K562 (cell line): ENCODE results near the gene NEDD4L. TPM values are rescaled to one million over a fixed set of nuclear protein-coding genes. Genes with fewer than 3 reads are reported as not detected.

ENCODE experiments used
- ATAC-seq: fragments of 200-7000 bp; cut with Tn5 transposase; 3 replicates; pipeline ENCODE4 v1.9.1; 2020; ENCODE audit warnings: moderate library complexity
- BruUV-seq: library from RNA; stranded (reverse); fragments of 400-500 nt; replicated peaks from 2 replicates; lab custom pipeline; 2021; lab: Mats Ljungman, UMichigan
- CTCF ChIA-PET: fragments of 300-600 bp; formaldehyde crosslinking; extraction: SDS; loops from one replicate; lab custom pipeline; 2021; ENCODE audit warnings: low intra/inter-chr PET ratio; lab: Yijun Ruan, JAX
- POLR2A ChIA-PET: fragments of 300-600, 350-650 bp; sonication (Branson Sonifier 250); formaldehyde crosslinking; extraction: SDS; loops from one replicate; lab custom pipeline; 2021; ENCODE audit warnings: antibody characterized with exemption, inconsistent platforms; lab: Yijun Ruan, JAX
- DNase-seq, 4 experiments: peaks; one replicate each; pipeline versions ENCODE4 v3.0.0 to v3.0.0-alpha.2; 2011 to 2018; ENCODE audit warnings: low spot score in 3 of 4, mixed read lengths in 3 of 4; ENCODE audit errors: extremely low read depth in 1 of 4
- FAIRE-seq: peaks from 2 replicates; lab custom pipeline; 2011; peaks lifted over from hg19 to GRCh38; lab: Jason Lieb, UNC
- H2AFZ ChIP-seq: 2 replicates; pipeline ENCODE4 v1.6.0; 2011; ENCODE audit warnings: low read depth, low read length, control low read depth, inconsistent platforms
- H3K27ac ChIP-seq: fragments of 200-600 bp; 3 replicates; pipeline ENCODE4 v1.8.0; 2011; ENCODE audit warnings: low read depth, mild to moderate bottlenecking, control low read depth, inconsistent platforms, low read length, moderate library complexity, mixed read lengths; ENCODE audit errors: extremely low read depth
- H3K27me3 ChIP-seq, 2 experiments: fragments of 300-600 bp in 1 of 2; 2 replicates in 1 of 2; 3 replicates in 1 of 2; pipeline versions ENCODE4 v1.6.0 to v1.8.0; 2011; ENCODE audit warnings: inconsistent platforms in 2 of 2, low read length in 2 of 2, mild to moderate bottlenecking in 1 of 2, mixed read lengths in 1 of 2, moderate library complexity in 1 of 2; ENCODE audit not compliant: control insufficient read depth in 2 of 2, insufficient read depth in 2 of 2
- H3K36me3 ChIP-seq: fragments of 300-600 bp; 3 replicates; pipeline ENCODE4 v1.8.0; 2011; ENCODE audit warnings: mild to moderate bottlenecking, low read length, inconsistent platforms; ENCODE audit not compliant: control insufficient read depth, insufficient read depth
- H3K4me1 ChIP-seq, 2 experiments: fragments of 200-600 bp in 1 of 2; replicated peaks in 1 of 2; 2 replicates in 1 of 2; 3 replicates in 1 of 2; pipeline versions ENCODE4 v1.5.1 to v1.8.0; 2011; ENCODE audit warnings: inconsistent platforms in 2 of 2, low read length in 2 of 2, mild to moderate bottlenecking in 1 of 2, mixed read lengths in 1 of 2, moderate library complexity in 1 of 2; ENCODE audit not compliant: control insufficient read depth in 2 of 2, insufficient read depth in 2 of 2
- H3K4me2 ChIP-seq: 2 replicates; pipeline ENCODE4 v1.6.1; 2011; ENCODE audit warnings: low read length, control low read depth, inconsistent platforms, mixed read lengths; ENCODE audit not compliant: insufficient read depth
- H3K4me3 ChIP-seq: fragments of 200-600 bp; sonication (generic), shearing (Covaris generic); 2 replicates; pipeline ENCODE4 v1.5.1; 2016; ENCODE audit warnings: control low read depth, inconsistent platforms
- H3K79me2 ChIP-seq: fragments of 200-600 bp; 3 replicates; pipeline ENCODE4 v1.8.0; 2011; ENCODE audit warnings: low read length, inconsistent platforms; ENCODE audit not compliant: control insufficient read depth, insufficient read depth
- H3K9ac ChIP-seq, 2 experiments: 2 replicates each; pipeline versions ENCODE4 v1.6.0 to v1.6.1; 2011; ENCODE audit warnings: low read depth in 2 of 2, low read length in 2 of 2, control low read depth in 1 of 2, inconsistent platforms in 1 of 2, mild to moderate bottlenecking in 1 of 2, mixed read lengths in 1 of 2; ENCODE audit not compliant: insufficient read depth in 1 of 2
- H3K9me1 ChIP-seq: one replicate; pipeline ENCODE4 v1.6.0; 2011; ENCODE audit warnings: inconsistent platforms, mild to moderate bottlenecking, low read length, moderate library complexity; ENCODE audit not compliant: control insufficient read depth, insufficient read depth
- H3K9me3 ChIP-seq: replicated peaks from 2 replicates; pipeline ENCODE4 v1.5.1; 2011; ENCODE audit warnings: low read depth, low read length, inconsistent platforms; ENCODE audit not compliant: control insufficient read depth, insufficient read depth
- H4K20me1 ChIP-seq: replicated peaks from 2 replicates; pipeline ENCODE4 v1.6.1; 2011; ENCODE audit warnings: low read length, inconsistent platforms, mixed read lengths; ENCODE audit not compliant: control insufficient read depth, insufficient read depth
- CEBPZ ChIP-seq: fragments of 150-350 bp; IDR thresholded peaks from 2 replicates; pipeline ENCODE4 v1.6.1; 2014; ENCODE audit warnings: low read depth, mild to moderate bottlenecking, low read length, borderline replicate concordance
- HOMEZ ChIP-seq: fragments of 250-450 bp; sonication (Bioruptor Pico); IDR thresholded peaks from 2 replicates; pipeline ENCODE4 v1.4.0; 2020; ENCODE audit warnings: mild to moderate bottlenecking, moderate library complexity
- IRF9 ChIP-seq: fragments of 450-650 bp; IDR thresholded peaks from 2 replicates; pipeline ENCODE4 v1.6.1; 2016; ENCODE audit warnings: missing biosample characterization, missing genetic modification characterization
- LEF1 ChIP-seq: fragments of 450-650 bp; IDR thresholded peaks from 2 replicates; pipeline ENCODE4 v1.6.1; 2016; ENCODE audit warnings: mild to moderate bottlenecking
- MXD1 ChIP-seq: fragments of 250-450 bp; sonication (Bioruptor Pico); IDR thresholded peaks from 2 replicates; pipeline ENCODE4 v1.8.0; 2021; ENCODE audit warnings: borderline replicate concordance, mild to moderate bottlenecking, moderate library complexity; ENCODE audit not compliant: poor library complexity, severe bottlenecking
- RNF219 ChIP-seq: fragments of 250-450 bp; sonication (Bioruptor Pico); IDR thresholded peaks from 2 replicates; pipeline ENCODE4 v1.5.0; 2022; ENCODE audit warnings: mild to moderate bottlenecking
- ZKSCAN8 ChIP-seq: fragments of 200-800 bp; sonication (Bioruptor generic); IDR thresholded peaks from 2 replicates; pipeline ENCODE4 v1.6.1; 2016; ENCODE audit warnings: missing genetic modification characterization, missing compliant biosample characterization
- ZNF75A ChIP-seq: fragments of 450-650 bp; formaldehyde crosslinking; IDR thresholded peaks from 2 replicates; pipeline ENCODE4 v1.4.0; 2020; ENCODE audit warnings: mild to moderate bottlenecking
- WGBS: fragments of 100-300 bp; shearing (Covaris generic); methylation state at CpG from one replicate; pipeline ENCODE4 v1.1.6; 2016; ENCODE audit warnings: low coverage, mixed read lengths; ENCODE audit not compliant: insufficient coverage; ENCODE audit errors: missing lambda C conversion rate; 5-methylcytosine and 5-hydroxymethylcytosine counted together
- in situ Hi-C: fragments of 300-500 bp; cut with MboI; formaldehyde crosslinking; loops from 4 replicates; pipeline ENCODE4 v1.15.0; 2018; ENCODE audit warnings: inconsistent platforms, mixed read lengths
- intact Hi-C: fragments of 100-400 bp; cut with micrococcal nuclease; formaldehyde crosslinking; loops from 2 replicates; pipeline ENCODE4 v1.14.2; 2022
- polyA plus RNA-seq, 8 experiments: library from polyadenylated mRNA; depleted of rRNA in 4 of 8; stranded (reverse) in 5 of 8; unstranded in 3 of 8; fragments of >200 nt; fragmentation: Nextera tagmentation in 2 of 8; fragmentation: Illumina TruSeq in 1 of 8; extraction: Ambion mirVana in 2 of 8; extraction: Trizol in 1 of 8; gene quantifications; 2 replicates each; pipeline versions ENCODE4 v1.2.1 to v1.2.3, GENCODE V29; 2011 to 2014; ENCODE audit warnings: inconsistent platforms in 1 of 8, missing spikeins in 1 of 8
- total RNA-seq, 7 experiments: library from RNA; depleted of rRNA in 6 of 7; stranded (reverse); fragments of >200 nt in 6 of 7; fragmentation: Illumina TruSeq in 2 of 7; extraction: Trizol in 2 of 7; gene quantifications; 2 replicates each; pipeline versions ENCODE4 v1.2.1 to v1.2.3, GENCODE V29; 2011 to 2021; ENCODE audit warnings: low replicate concordance in 1 of 7

The NEDD4L gene
- total and polyA plus RNA-seq, 9 of the 15 experiments (the other 6 are each of a cell fraction or from before 2014, with no cell fraction given), result 8.1 to 33.4 (median 19.9) TPM

- DNase-seq (peak in 2 of 4 experiments; percentile 10 to 13), ATAC-seq (no peak), FAIRE-seq (no peak)
- Histone ChIP-seq H3K27me3 (peaks cover 10 to 38% of the 10 kb centered on the region in 2 experiments; a peak in 4 of 5 replicates), H2AFZ (no peak overlapping the region), H3K27ac (no peak overlapping the region), H3K36me3 (no peaks in the 10 kb centered on the region), H3K4me1 (no peaks in the 10 kb centered on the region), H3K9me3 (no peaks in the 10 kb centered on the region), H3K4me2 (no peak overlapping the region), H3K9ac (no peak overlapping the region), H3K4me3 (no peak overlapping the region), H3K9me1 (no peaks in the 10 kb centered on the region), H3K79me2 (no peaks in the 10 kb centered on the region), H4K20me1 (no peaks in the 10 kb centered on the region)
- intact Hi-C loops, result no loop called here
- POLR2A ChIA-PET, result interaction anchor here (0.9 kb wide), 1 partner anchor 13 kb away, joined by 6 read pairs; no protein-coding TSS in a partner anchor
- in situ Hi-C loops, result no loop called here
- CTCF ChIA-PET, result no interaction called here
- WGBS, result 14% methylated on average over 6 of the region's 6 CpGs
- no TSS peak for BruUV-seq
- TF ChIP-seq CEBPZ, result no peak
- no peak for TF ChIP-seq HOMEZ (CRISPR knock-in tag)
- no peak for TF ChIP-seq MXD1 (CRISPR knock-in tag)
- no peak for TF ChIP-seq ZNF75A (CRISPR knock-in tag)
- TF ChIP-seq IRF9 (tag), result no peak
- no peak for TF ChIP-seq LEF1
- no peak for TF ChIP-seq RNF219 (CRISPR knock-in tag)
- TF ChIP-seq ZKSCAN8 (CRISPR knock-in tag), result no peak
Measured at GRCh38 chr18:58407649-58408407, 363.8 kb downstream of the NEDD4L start.
